Fibroblast of mammary gland (primary cell): ENCODE data around the gene JAGN1.

Experiments used
- DNase-seq: peaks from one replicate; pipeline ENCODE4 v3.0.0-alpha.2; 2010; ENCODE audit warnings: low read depth
- H3K4me3 ChIP-seq: 2 replicates; pipeline ENCODE4 v1.5.1; 2011; ENCODE audit warnings: low read depth, mild to moderate bottlenecking, low read length, moderate library complexity; ENCODE audit not compliant: control insufficient read depth
- TF ChIP-seq, protein P1 (sequence below): conservative IDR thresholded peaks from 2 replicates; pipeline ENCODE4 v1.5.1; 2011; ENCODE audit warnings: low read depth, low read length, inconsistent platforms; ENCODE audit not compliant: control insufficient read depth, insufficient read depth

JAGN1 gene

DNA sequence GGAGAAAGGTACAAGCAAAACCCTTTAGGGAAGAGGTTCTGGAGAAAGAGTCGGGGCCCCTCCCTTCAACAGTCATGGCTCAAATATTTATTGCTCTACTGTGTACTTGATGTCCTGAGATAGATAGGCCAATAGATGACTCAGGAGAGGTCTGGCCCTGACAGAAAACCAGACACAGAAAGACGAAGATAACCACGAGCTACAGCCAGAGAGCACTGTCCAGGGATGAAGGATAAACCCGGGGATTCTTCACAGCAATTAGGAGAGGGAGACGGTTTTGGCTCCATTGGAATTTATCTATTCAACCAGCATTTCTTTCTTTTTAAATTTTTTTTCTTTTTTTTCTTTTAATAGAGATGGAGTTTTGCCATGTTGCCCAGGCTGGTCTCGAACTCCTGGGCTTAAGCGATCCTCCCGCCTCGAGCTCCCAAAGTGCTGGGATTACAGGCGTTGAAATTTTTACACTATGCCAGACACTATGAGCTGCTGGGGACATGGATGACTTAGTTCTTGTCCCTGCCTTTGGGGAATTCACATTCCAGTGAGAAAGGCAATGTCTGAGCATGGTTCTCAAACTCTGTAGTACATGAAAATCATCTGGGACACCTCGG lies 5.8 kb upstream of the JAGN1 start:
- H3K4me3 ChIP-seq = no peak overlapping the region
- TF ChIP-seq, protein P1, sequence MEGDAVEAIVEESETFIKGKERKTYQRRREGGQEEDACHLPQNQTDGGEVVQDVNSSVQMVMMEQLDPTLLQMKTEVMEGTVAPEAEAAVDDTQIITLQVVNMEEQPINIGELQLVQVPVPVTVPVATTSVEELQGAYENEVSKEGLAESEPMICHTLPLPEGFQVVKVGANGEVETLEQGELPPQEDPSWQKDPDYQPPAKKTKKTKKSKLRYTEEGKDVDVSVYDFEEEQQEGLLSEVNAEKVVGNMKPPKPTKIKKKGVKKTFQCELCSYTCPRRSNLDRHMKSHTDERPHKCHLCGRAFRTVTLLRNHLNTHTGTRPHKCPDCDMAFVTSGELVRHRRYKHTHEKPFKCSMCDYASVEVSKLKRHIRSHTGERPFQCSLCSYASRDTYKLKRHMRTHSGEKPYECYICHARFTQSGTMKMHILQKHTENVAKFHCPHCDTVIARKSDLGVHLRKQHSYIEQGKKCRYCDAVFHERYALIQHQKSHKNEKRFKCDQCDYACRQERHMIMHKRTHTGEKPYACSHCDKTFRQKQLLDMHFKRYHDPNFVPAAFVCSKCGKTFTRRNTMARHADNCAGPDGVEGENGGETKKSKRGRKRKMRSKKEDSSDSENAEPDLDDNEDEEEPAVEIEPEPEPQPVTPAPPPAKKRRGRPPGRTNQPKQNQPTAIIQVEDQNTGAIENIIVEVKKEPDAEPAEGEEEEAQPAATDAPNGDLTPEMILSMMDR = no peak
- DNase-seq = peak; percentile 96

DNA sequence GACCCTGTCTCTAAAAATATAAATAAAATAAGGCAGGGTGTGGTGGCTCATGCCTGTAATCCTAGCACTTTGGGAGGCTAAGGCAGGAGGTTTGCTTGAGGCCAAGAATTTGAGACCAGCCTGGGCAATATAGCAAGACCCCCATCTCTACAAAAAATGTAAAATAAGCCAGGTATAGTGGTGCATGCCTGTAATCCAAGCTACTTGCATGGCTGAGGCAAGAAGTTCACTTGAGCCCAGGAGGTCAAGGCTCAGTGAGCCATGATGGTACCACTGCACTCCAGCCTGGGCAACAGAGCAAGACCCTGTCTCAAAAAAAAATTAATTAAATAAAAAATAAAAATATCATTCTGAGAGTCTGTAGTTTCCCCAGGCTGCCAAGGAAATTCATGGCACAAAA lies 4.1 kb upstream of the JAGN1 start:
- H3K4me3 ChIP-seq = no peak overlapping the region
- no peak for DNase-seq
- TF ChIP-seq, protein P1 = no peak

DNA sequence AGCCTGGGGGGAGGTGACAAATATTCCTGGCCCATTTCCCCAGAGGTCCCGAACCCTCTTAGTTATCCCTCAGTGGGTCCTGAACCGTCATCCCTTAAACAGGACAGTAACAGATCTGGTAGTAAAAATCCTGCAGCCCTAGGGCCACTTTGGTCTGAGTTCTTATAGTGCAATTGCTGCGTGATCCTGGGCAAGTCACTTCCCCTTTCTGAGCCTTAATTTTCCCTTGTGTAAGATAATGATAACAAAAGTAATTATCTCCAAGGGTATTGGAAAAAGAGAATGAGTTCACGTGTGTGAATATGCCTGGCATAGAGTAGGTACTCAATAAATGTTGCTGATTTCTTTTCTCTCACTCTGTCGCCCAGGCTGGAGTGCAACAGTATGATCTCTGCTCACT lies 2.9 kb upstream of the JAGN1 start:
- no peak for DNase-seq
- TF ChIP-seq, protein P1 = no peak

DNA sequence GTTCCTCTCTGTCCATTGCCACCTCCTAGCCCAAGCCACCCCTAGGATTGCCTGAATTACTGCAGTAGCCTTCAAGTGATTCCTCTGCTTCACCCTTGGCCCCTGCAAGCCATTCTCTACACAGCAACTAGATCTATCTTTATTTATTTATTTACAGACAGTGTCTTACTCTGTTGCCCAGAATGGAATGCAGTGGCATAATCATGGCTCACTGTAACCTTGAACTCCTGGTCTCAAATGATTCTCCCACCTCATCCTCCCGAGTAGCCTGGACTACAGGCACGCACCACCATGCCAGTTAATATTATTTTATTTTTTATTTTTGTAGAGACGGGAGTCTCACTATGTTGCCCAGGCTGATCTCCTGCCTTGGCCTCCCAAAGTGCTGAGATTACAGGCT lies 1.9 kb upstream of the JAGN1 start:
- TF ChIP-seq, protein P1 = no peak
- no peak for DNase-seq
- H3K4me3 ChIP-seq = no peak overlapping the region

More for the DNA sequence above, 2.9 kb upstream of the JAGN1 start:
- no peak overlapping the region for H3K4me3 ChIP-seq

DNA sequence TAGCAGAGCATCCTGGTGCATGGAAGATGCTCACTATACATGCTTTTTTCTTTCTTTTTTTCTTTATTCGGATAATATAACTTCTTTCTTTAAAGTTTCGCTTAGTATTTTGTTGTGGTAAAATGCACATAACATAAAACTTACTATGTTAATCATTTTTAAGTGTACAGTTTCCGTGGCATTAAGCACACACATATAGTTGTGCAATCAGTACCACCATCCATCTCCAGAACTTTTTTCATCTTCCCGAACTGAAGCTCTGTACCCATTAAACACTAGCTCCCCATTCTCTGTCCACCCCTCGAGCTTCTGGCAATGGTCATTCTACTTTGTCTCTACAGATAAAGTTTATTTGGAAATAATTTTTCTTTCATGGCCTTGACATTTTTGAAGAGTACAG lies 1.0 kb upstream of the JAGN1 start:
- no peak for DNase-seq
- TF ChIP-seq, protein P1 = no peak
- no peak overlapping the region for H3K4me3 ChIP-seq

DNA sequence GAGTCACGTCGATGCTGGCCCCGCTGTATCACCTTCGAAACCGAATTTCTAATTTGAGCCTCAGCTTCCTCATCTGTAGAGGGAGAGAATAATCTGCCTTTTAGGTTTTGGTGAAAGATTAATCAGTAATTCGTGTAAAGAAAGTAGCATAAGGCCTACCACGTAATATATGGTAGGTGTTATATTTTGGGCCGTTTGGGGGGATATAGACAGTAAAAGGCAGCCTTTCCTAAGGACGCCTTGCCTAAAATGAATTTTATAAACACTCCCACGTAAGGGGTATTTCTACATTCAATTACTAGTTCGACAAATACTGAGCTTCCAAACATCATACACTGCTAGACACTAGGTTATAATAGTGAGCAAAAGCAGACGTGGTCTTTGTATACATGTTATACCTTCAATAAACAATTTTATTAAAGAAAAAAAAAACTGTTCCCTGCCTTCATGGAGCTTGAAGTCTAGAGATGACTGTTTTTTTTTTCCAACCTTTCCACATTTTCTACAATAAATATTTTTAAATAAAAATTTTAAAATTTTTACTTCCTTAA lies 737 bp downstream of the JAGN1 start:
- TF ChIP-seq, protein P1 = no peak
- no peak for DNase-seq
- H3K4me3 ChIP-seq = peak overlapping the region; percentile 92
